ENCODE data around the gene CUEDC2.

- TF ChIP-seq HDGF (IDR thresholded peaks at IDR 0.05; ENCODE audit: borderline replicate concordance) (no peak), FOXA1 (IDR thresholded peaks at IDR 0.05) (no peak), FOXM1 (IDR thresholded peaks at IDR 0.05; ENCODE audit: borderline replicate concordance) (no peak), BHLHE40 (IDR thresholded peaks at IDR 0.05; ENCODE audit: borderline replicate concordance) (no peak), SP1 (IDR thresholded peaks at IDR 0.05) (no peak), LEF1 (IDR thresholded peaks at IDR 0.05; ENCODE audit: borderline replicate concordance) (no peak), FOXK2 (IDR thresholded peaks at IDR 0.05) (no peak), SUZ12 (IDR thresholded peaks at IDR 0.05) (no peak), CTBP1 (IDR thresholded peaks at IDR 0.05; ENCODE audit: borderline replicate concordance) (no peak), NFRKB (IDR thresholded peaks at IDR 0.05) (no peak), TARDBP (IDR thresholded peaks at IDR 0.05) (no peak), ZNF384 (IDR thresholded peaks at IDR 0.05) (no peak)
- TF ChIP-seq, protein P1, sequence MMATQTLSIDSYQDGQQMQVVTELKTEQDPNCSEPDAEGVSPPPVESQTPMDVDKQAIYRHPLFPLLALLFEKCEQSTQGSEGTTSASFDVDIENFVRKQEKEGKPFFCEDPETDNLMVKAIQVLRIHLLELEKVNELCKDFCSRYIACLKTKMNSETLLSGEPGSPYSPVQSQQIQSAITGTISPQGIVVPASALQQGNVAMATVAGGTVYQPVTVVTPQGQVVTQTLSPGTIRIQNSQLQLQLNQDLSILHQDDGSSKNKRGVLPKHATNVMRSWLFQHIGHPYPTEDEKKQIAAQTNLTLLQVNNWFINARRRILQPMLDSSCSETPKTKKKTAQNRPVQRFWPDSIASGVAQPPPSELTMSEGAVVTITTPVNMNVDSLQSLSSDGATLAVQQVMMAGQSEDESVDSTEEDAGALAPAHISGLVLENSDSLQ (IDR thresholded peaks at IDR 0.05), result no peak
Observed at GRCh38 chr10:102433619-102434046, 1.3 kb upstream of the CUEDC2 start.
